HG02798 (cell line): ENCODE data around the gene APC.
"Not testable (repeated sequence)": the region's sequence is repeated elsewhere in the genome, so short reads cannot be mapped to it uniquely, and the experiment has no call there.

Experiments used
- ATAC-seq: cut with Tn5 transposase; IDR thresholded peaks from one replicate; pipeline ENCODE4 v1.9.1; 2021; ENCODE audit warnings: mild to moderate bottlenecking; ENCODE audit not compliant: unreplicated experiment, poor library complexity

The APC gene

DNA sequence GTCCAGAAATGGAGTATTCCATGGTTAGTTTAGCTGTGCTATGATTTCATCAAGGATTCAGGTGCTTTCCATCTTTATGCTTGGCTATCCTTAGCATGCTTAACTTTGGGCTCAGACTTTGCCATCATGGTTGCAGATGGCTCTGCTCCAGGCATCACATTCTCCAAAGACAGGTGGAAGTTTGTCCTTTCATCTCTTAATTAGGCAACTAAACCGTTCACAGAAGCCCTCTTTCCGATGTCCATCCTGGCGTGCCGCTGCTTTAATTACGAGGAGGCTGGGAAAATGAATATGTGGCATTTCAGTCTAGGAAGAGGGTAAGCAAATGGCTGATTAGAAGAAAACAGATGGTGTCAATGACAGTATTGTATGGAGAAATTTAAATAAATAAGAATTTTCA lies 24.5 kb upstream of the APC start:
- ATAC-seq: no peak

DNA sequence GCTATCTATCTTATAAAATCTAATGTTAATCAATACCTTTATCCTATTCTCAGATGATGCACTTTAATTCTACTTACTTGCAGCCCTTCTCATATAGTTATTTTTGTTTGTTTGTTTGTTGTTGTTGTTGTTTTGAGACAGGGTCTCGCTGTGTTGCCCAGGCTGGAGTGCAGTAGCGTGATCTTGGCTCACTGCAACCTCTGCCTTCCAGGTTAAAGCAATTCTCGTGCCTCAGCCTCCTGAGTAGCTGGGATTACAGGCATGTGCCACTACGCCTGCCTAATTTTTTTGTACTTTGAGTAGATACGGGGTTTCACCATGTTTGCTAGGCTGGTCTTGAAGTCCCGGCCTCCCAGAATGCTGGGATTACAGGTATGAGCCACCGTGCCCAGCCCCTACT lies 20.8 kb upstream of the APC start:
- ATAC-seq: not testable (repeated sequence)

DNA sequence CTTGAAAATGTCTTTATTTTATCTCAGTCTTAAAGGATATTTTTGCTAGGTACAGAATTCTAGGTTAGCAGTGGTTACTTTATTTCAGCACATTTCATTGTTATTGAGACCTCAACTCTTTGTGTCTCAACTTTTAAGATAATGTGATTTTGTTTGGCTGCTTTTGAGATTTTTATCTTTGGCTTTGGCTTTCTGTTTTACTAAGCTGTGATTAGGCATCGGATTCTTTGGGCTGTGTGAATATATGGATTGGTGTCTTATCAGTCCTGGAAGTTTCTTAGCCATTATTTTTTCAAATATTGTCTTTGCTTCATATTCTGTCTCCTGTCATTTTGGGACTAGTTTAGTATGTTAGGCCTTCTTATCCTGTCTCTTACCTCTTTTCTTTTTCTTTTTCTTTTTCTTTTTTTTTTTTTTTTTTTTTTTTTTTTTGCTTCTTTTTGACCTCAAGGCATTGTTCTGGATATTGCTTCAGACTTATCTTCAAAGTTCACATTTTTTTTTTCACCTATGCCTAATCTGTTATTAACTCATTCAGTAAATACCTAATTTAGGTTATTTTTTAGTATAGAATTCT lies 20.1 kb upstream of the APC start:
- no peak for ATAC-seq

DNA sequence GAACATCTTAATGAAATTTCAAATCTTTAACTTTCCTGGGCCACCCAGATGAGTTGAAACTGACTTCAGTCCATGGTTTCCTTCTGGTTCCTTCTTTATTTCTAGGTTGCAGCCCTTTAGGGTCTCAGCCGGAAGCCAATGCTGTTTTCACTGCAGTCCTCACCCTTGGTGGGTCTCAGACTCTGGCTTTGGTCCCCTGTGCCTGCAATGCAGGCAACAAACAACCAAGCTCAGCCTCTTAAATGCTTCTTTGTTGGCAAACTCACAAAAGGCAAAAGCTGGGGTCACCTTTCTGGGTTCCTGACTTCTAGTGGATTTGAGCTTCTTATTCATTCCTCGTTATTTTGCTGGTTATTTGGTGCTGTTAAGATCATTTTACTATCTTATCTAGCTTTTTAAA lies 19.3 kb upstream of the APC start:
- ATAC-seq: no peak

DNA sequence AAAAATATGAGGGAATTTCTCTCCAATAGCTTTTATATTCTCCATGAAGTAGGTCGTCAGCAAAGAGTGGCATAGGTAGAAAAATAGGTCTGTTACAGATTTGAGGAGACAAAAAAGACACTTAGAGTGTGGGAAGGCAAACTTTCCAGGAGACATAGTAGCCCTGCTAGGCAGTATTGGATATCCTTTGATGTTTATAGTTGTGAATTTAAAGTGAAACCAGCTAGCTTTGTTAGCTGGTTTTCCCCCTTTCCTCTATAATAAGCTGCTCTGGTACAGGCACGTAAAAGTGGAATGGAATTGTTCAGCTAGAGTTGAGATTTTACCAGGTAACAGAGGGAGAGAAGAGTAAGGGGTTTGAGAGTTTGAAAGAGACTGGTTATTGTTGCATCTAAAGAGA lies 17.1 kb upstream of the APC start:
- ATAC-seq: peak; percentile 66

DNA sequence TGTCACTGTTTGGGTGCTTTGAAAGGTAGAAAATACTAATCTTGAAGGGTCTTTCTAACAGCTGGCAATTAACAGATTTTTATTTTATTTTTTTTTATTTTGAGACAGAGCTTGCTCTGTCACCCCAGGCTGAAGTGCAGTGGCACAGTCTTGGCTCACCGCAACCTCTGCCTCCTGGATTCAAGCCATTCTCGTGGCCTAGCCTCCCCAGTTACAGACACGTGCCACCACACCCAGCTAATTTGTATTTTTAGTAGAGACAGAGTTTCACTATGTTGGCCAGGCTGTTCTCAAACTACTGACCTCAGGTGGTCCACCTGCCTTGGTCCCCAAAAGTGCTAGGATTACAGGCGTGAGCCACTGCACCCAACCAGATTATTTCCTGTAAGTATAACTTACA lies 12.8 kb upstream of the APC start:
- ATAC-seq: no peak

DNA sequence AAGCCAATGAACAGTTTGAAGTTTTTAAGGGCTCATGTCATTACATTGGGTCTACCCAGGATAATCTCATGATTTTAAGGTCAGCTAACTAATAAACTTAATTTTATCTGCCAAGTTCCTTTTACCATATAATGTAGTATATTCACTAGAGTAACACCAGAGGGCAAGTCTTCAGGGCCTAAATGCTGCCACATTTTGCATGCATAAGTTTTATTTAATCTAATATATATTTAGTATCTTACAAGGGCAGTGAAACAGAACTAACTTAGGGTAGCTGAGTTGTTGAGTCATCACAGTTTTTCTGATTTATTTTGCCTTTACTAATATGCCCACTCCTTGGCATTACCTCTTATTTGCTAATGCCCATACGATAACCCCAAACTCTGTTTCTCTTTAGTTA lies 8.1 kb upstream of the APC start:
- no peak for ATAC-seq

DNA sequence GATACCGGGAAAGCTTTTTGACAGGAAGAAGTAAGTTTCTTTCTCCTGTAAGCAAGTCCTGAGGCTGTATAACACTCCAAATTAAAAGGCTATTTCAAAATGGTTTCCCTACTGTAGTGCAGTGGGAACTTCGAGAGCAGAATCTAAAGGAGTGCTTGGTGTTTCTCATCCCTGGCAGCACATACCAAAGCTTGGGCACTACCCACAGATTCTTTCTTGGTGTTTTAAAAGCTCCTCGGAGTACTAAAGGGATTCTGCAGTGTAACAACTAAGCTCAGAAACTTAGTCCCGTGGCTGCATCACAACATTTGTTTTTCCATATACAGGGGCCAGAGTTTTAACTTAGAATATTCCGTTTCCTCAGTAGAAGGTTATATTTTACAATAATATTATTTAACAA lies 5.6 kb upstream of the APC start:
- ATAC-seq: no peak

DNA sequence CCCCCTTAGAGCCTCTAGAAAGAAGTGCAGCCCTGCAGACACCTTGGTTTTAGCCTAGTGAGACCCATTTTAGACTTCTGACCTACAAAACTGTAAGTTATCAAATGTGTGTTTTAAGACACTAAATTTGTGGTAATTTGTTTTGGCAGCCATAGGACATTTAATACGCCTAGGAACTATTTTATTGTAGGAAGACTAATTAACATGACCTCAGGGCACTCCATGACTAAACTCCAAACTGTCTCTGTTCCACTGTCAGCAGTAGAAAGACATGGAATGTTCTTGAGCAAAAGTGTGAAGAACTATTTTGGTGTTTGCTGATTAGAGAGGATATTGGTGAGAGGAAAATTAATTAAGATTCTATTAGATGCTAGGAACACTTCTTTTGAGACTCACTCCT lies 4.1 kb upstream of the APC start:
- no peak for ATAC-seq

DNA sequence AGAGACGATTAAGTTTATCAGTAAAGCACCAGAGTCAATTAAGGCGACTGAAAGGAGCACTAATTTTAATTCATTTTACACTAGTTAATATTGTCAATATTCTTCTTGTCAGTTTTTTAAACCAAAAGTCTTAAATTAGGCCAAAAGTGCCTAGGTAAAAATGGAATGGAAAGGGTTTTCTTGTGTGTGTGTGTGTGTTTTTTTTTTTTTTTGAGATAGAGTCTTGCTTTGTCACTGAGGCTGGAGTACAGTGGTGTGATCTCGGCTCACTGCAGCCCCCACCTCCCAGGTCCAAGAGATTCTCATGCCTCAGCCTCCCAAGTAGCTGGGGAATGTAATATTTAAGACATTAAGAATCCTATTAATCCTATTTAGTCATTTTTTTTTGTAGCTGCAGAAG lies 3.1 kb upstream of the APC start:
- ATAC-seq: no peak

DNA sequence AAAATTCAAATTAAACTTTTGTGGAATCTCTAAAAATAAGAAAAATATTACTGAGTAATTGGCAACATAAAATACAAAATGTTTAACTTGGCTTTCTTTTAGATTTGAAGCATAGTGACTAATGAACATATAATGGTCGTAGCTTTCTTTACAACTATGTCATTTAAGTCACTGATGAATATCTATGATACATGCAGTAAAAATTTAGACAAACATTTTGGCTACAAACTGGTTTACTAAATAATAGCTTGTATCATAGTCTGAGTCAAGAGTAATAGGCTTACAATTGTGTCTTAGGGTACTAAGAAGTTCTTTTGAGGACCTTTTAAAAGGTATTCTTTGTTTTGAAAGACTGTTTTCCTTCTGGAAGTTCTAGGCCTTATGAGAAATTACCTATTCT lies 2.0 kb upstream of the APC start:
- ATAC-seq: no peak

DNA sequence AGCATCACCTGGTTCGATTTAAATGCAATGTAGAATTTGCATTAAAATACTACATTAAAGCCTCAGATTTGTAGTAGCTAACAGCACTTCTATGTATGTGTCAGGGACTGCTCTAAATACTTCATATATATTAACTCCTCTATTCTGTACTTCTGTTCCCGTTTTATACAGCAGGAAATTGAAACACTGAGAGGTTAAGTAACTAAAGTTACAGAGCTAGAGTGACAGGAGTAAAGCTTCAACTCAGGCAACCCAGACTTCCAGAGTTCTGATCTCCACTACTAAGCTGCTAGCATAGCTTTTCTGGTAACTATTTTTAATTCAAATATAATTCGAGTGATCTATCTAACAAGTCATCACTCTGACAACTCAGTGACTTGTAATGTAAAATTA lies 619 bp upstream of the APC start:
- no peak for ATAC-seq

DNA sequence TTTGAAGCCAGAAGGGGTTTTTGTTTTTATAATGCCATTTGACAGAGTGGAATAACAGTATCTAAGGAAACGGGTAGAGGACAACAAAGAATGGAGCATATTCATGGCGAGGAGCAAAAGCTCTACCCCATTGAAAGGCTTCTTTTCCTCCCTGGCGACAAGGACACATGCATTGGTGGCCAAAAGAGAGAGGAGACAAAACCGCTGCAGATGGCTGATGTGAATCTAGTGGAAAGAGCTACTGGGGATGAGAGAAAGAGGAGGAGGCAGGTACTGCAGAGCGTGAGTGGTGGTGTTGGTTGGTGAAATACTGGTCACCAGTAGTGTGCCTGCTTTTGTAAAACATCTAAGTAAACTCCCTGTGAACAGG lies 491 bp downstream of the APC start:
- peak; percentile 20 for ATAC-seq

DNA sequence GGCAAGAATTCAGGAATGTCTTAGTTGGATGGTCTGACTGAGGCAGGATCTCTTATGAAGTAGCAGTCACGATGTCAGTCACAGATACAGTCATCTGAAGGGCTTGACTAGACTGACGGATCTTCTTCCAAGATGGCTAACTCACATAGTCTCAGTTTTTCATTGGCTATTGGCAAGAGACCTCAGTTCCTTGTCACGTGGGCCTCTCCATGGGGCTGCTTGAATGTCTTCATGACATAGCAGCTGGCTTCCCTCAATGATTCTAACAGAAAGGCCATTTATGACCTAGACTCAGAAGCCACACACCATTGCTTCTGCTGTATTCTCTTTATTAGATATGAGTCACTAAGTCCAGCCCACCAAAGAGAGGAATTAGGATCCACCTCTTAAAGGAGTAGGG lies 4.7 kb downstream of the APC start:
- ATAC-seq: no peak

DNA sequence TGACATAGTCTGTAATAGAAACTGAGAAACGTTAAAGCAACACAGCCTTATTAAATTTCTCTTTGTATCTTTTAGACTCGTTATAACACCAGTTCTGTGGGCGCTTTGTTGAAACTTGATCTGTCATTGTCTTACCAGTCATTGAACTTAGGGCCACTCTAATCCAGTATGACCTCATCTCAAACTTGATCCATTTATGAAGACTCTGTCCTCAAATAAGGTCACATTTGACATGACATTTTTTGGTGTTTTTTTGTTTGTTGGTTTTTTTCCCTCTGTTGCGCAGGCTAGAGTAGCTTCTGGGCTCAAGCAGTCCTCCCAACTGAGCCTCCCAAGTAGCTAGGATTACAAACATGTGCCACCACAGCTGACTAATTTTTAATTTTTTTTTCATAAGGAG lies 5.9 kb downstream of the APC start:
- ATAC-seq: no peak

DNA sequence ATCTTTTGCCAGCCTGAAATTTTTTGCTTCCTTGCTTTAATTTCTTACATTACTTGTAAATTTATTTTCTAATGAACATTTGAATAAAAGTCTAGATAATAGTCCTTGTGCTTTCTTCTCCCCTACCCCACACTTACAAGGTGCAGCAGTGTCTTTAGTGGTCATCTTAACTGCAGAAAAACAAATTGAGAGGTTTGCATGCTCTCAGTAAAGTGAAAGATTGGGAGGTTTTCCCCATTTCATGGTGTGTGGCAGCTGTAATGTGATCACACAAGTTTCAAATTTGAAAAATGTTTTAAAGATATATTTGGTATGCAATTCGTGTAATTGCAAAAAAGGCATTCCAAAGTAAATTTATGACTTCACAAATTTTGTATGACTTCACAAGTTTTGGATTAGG lies 14.7 kb downstream of the APC start:
- no peak for ATAC-seq

DNA sequence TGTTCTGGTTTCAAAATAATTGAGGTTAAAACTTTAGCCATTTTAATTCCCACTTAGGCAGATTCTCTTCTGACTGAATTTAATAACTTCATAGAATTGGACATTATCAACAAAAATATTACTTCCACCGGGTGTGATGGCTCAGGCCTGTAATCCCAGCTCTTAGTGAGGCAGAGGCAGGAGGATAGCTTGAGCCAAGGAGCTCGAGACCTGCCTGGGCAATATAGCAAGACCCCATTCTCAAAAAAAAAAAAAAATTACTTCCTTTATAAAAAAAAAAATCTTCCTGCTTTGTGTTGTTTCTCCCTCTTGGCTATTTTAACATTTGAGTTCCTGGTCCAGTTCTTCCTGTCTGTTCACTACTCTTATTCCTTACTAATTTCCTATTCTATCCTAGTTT lies 18.0 kb downstream of the APC start:
- ATAC-seq: no peak

DNA sequence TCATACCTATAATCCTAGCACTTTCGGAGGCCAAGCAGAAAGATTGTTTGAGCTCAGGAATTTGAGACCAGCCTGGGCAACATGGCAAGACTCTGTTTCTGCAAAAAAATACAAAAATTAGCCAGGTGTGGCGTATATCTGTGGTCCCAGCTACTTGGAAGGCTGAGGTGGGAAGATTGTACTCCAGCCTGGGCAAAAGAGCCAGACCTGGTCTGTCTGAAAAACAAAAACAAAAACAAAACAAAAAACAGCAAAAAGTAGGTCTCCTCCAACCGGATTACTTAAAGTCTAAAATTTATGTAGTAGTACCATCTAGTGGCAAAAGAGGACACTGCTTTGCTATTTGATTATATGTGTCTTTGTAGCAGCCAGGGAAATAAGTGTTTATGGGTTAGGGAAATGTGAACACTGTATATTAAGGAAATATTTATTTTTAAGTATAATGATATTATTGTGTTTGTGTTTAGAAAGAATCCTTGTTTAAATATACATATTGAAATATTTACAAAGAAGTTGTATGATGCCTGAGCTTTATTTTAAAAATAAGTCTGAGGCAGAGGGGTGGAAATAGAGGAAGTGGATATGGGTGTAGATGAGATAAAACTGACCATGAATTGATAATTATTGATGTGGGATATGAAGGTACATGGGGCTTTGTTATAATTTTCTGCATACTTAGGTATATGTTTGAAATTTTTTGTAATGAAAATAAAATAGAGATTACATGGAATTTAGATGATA lies 20.0 kb downstream of the APC start:
- peak; percentile 90 for ATAC-seq

DNA sequence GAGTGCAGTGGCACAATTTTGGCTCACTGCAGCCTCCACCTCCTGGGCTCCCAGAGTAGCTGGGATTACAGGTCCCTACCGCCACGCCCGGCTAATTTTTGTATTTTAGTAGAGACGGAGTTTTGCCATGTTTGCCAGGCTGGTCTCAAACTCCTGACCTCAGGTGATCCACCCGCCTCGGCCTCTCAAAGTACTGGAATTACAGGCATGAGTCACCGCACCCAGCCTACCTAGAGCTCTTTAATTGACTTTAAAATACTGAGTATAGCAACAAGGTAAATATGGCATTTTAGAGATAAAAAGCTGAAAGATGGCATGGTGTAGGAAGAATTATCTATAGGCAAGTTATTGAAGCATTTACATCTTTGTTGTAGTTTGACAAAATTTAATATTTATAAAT lies 21.0 kb downstream of the APC start:
- no peak for ATAC-seq

DNA sequence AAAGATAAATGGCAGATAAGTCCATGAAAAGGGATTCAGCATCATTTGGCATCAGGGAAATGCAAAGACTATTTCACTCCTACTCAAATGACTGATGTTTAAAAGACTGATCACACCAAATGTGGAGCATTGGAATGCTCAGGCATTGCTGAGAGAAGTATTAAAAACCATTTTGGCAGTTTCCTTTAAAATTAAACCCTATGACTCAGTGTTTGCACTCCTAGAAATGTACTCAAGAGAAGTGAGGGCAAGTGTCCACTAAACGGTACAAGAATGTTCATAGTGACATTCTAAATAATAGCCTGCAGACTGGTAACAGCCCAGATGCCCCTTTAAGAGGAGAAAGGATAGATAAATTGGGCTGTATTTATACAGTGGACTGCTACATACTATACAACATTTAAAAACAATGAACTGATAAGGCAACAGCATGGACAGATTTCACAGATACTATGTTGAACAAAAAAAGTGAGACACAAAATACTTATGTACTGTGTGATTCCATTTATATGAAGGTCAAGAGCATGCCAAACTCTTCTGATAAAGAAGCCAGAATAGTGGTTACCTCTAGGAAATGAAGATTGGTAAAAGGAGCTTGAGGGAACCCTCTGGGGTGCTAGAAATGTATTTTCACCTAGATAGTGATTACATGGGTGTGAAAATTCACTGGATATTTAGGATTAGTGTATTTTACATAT lies 24.6 kb downstream of the APC start:
- no peak for ATAC-seq

DNA sequence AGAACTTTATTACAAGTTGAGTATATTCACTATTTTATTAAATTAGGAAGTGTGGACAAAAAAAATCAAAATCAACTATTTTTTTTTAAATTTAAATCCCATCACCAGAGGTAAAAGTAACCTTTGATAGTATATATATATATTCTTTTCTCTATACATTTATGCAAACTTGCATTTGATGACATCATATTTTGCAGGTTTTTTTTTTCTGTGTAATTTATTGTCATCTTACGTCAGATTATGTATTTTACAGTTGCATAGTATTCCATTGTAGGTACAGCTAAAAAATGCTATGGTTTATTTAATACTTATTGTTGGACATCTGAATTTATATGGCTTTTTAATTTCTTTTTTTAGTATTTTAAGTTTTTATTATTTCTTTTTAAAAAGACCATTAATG lies 25.5 kb downstream of the APC start:
- no peak for ATAC-seq

DNA sequence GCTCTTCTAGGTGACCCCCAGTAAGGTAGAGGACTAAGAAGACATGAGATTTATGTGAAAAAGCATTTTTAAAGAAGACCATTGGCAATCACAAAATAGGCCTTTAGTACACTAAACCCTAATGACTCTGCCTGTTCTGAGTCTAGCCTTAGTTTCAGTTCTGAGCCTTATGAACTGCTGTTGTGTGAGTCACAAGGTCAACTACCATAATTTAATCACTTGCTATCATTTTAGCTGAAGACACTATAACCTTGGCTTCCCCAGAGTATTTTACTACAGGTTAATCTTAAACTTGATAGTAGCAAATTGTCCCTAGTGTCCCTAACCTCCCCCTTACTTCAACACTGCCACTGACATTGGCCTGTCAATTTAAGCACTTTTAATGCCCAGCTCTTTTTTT lies 34.4 kb downstream of the APC start:
- ATAC-seq: no peak
